Measurements from ENCODE around the gene SNU13.
"Not testable (repeated sequence)": the region's sequence is repeated elsewhere in the genome, so short reads cannot be mapped to it uniquely, and the experiment has no call there.

Gene SNU13

GRCh38 chr22:41638124-41638523 is 50.5 kb downstream of the SNU13 start:
- DNase-seq, result no peak

GRCh38 chr22:41637623-41638022 is 51.0 kb downstream of the SNU13 start:
- not testable (repeated sequence) for DNase-seq

- no peak for DNase-seq
Observed at GRCh38 chr22:41636467-41636866, 52.2 kb downstream of the SNU13 start.

- not testable (repeated sequence) for DNase-seq
Observed at GRCh38 chr22:41634610-41635009, 54.1 kb downstream of the SNU13 start.

- not testable (repeated sequence) for DNase-seq
Observed at GRCh38 chr22:41631615-41632014, 57.1 kb downstream of the SNU13 start.

GRCh38 chr22:41631115-41631514 is 57.6 kb downstream of the SNU13 start:
- DNase-seq, result not testable (repeated sequence)

- DNase-seq, result no peak
Observed at GRCh38 chr22:41625577-41625976, 63.1 kb downstream of the SNU13 start.
